Measurements from ENCODE around the gene GPATCH4. TPM values are rescaled to one million over a fixed set of nuclear protein-coding genes. Genes with fewer than 3 reads are reported as not detected.

Gene GPATCH4
- total RNA-seq, 1 experiment from 2014 or later: 71.7 TPM

- Histone ChIP-seq H2BK12ac (ENCODE audit: insufficient read length, low read depth, low read length) (no peak overlapping the region), H2BK120ac (ENCODE audit: low read depth, low read length, poor library complexity, severe bottlenecking) (no peak overlapping the region), H3K79me2 (ENCODE audit: insufficient read depth, low read length) (no peaks in the 10 kb centered on the region), H3K79me1 (ENCODE audit: insufficient read depth, low read depth, low read length, poor library complexity, severe bottlenecking) (no peaks in the 10 kb centered on the region), H2BK5ac (ENCODE audit: insufficient read length, low read length) (no peak overlapping the region), H3T11ph (ENCODE audit: low read length) (no peak overlapping the region), H4K91ac (ENCODE audit: insufficient read length, low read depth, low read length) (no peak overlapping the region), H3K14ac (ENCODE audit: insufficient read depth, low read length) (no peak overlapping the region), H3K18ac (ENCODE audit: insufficient read length, low read depth, low read length) (no peak overlapping the region), H2BK20ac (ENCODE audit: low read depth, low read length, poor library complexity, severe bottlenecking) (no peak overlapping the region), H3K27me3 (ENCODE audit: insufficient read depth, low read length) (peaks cover 21% of the 10 kb centered on the region), H3K9ac (ENCODE audit: extremely low read depth, insufficient read length, low read length) (no peak overlapping the region), H3K56ac (ENCODE audit: insufficient read length, low read depth, low read length) (no peak overlapping the region), H2BK15ac (ENCODE audit: low read depth, low read length) (no peak overlapping the region), H3K27ac (ENCODE audit: insufficient read length, low read depth, low read length) (no peak overlapping the region), H3K23me2 (ENCODE audit: insufficient read length, low read depth, low read length, poor library complexity, severe bottlenecking) (peaks cover 19% of the 10 kb centered on the region), H3K4me2 (ENCODE audit: insufficient read depth, insufficient read length, low read length) (no peak overlapping the region), H3K9me3 (ENCODE audit: control insufficient read depth, low read depth, low read length) (no peaks in the 10 kb centered on the region), H4K5ac (ENCODE audit: insufficient read length, low read depth, low read length) (no peak overlapping the region), H4K20me1 (ENCODE audit: control insufficient read depth, insufficient read depth, insufficient read length) (no peaks in the 10 kb centered on the region), H3K4me1 (ENCODE audit: insufficient read depth, low read length) (no peaks in the 10 kb centered on the region), H2AFZ (ENCODE audit: low read length) (no peak overlapping the region), H3K23ac (ENCODE audit: insufficient read length, low read depth, low read length) (no peak overlapping the region), H2AK5ac (ENCODE audit: insufficient read length, low read length) (no peak overlapping the region), H3K4ac (ENCODE audit: low read depth, low read length) (no peak overlapping the region), H4K8ac (replicated peaks; ENCODE audit: insufficient read length, low read depth, low read length) (no peak overlapping the region)
- no peaks in the 10 kb centered on the region for H3K36me3 Mint-ChIP-seq (ENCODE audit: insufficient read depth in 1 of 3, low read depth in 3 of 3)
- DNase-seq: peak; percentile 53
- no peaks in the 10 kb centered on the region; a peak in 1 of 5 replicates for H3K9me3 Mint-ChIP-seq
- peaks cover 90% of the 10 kb centered on the region for H3K27me3 Mint-ChIP-seq (ENCODE audit: low read depth)
- no peak overlapping the region for H3K4me3 Mint-ChIP-seq
- no peak overlapping the region for H3K27ac Mint-ChIP-seq
- peak; percentile 84 for TF ChIP-seq CTCF (conservative IDR thresholded peaks at IDR 0.05)
- H3K4me1 Mint-ChIP-seq: peaks cover 6 to 7% of the 10 kb centered on the region in 2 experiments
- no CpG with 5 or more reads among the region's 2 CpGs for WGBS (ENCODE audit: extremely low coverage, insufficient read length, low lambda C conversion rate)
These were observed 26.1 kb upstream of the GPATCH4 start for GRCh38 chr1:156627313-156627880.
